ENCODE measurements around the gene CYP19A1. TPM values are rescaled to one million over a fixed set of nuclear protein-coding genes. Genes with fewer than 3 reads are reported as not detected.

CYP19A1 gene
- total and polyA plus RNA-seq, 4 donors = 0.03 to 124 (median 0.50) TPM; not detected in 1

DNA sequence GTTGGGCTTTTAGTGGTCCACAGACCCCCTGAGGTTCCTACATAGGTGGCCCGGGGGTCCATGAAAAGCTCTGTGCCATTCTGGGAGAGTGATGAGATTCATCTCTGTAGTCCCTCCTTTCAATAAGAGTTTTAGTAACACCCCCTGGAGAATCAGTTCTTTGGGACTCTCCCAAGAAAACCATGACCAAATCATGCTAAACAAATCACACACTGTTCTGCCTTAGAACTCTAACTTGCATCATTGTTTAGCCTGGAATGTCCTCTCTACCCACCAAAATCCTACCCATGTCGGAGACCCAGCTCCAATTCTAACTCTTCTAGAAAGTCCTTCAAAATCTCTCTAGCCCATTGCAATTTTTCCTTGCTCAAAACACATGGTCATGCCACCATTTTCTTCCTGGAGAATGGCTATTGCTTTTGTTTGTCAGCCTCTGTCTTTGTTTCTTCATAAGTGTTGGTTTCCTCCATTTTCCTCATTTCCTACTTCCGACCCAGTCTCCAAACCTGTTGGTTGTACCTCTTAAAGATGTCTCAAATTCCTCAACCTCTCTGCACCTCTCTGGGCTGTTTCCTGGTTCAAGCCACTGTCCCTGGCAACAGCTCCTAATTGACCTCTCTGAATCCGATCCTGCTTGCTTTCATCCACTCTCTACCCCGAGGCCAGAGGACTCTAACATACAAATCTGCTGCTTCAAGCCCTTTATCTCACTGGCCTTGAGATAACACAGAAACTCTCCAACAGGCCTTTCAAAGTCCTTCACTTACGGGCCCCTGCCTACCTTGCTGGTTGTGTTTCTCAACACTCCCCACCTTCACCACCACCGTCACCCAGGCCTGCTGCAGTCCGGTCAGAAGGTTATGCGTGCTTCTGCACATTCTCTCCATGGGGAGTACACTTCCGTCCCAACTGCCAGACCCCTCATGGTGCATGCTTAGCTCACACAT, 23.7 kb downstream of the CYP19A1 start:
- TF ChIP-seq FOXA1 (IDR thresholded peaks at IDR 0.05) (no peak), JUND (IDR thresholded peaks at IDR 0.05) (no peak), HNF4G (IDR thresholded peaks at IDR 0.05) (no peak), SP1 (IDR thresholded peaks at IDR 0.05) (no peak), HNF4A (conservative IDR thresholded peaks at IDR 0.05) (no peak), YY1 (IDR thresholded peaks at IDR 0.05) (no peak), FOXA2 (IDR thresholded peaks at IDR 0.05) (no peak), GABPA (IDR thresholded peaks at IDR 0.05 in 1 of 2, conservative IDR thresholded peaks at IDR 0.05 in 1 of 2) (no peak), RXRA (IDR thresholded peaks at IDR 0.05) (no peak), EGR1 (IDR thresholded peaks at IDR 0.05; ENCODE audit: low read depth in 2 of 2) (no peak), NR2F2 (IDR thresholded peaks at IDR 0.05) (no peak), RAD21 (IDR thresholded peaks at IDR 0.05) (no peak)
- TF ChIP-seq, protein P1, sequence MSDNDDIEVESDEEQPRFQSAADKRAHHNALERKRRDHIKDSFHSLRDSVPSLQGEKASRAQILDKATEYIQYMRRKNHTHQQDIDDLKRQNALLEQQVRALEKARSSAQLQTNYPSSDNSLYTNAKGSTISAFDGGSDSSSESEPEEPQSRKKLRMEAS (IDR thresholded peaks at IDR 0.05) = no peak
- TF ChIP-seq, protein P2, sequence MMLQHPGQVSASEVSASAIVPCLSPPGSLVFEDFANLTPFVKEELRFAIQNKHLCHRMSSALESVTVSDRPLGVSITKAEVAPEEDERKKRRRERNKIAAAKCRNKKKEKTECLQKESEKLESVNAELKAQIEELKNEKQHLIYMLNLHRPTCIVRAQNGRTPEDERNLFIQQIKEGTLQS (IDR thresholded peaks at IDR 0.05) = no peak
- TF ChIP-seq, protein P3, sequence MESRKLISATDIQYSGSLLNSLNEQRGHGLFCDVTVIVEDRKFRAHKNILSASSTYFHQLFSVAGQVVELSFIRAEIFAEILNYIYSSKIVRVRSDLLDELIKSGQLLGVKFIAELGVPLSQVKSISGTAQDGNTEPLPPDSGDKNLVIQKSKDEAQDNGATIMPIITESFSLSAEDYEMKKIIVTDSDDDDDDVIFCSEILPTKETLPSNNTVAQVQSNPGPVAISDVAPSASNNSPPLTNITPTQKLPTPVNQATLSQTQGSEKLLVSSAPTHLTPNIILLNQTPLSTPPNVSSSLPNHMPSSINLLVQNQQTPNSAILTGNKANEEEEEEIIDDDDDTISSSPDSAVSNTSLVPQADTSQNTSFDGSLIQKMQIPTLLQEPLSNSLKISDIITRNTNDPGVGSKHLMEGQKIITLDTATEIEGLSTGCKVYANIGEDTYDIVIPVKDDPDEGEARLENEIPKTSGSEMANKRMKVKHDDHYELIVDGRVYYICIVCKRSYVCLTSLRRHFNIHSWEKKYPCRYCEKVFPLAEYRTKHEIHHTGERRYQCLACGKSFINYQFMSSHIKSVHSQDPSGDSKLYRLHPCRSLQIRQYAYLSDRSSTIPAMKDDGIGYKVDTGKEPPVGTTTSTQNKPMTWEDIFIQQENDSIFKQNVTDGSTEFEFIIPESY (IDR thresholded peaks at IDR 0.05) = no peak
- TF ChIP-seq, protein P4, sequence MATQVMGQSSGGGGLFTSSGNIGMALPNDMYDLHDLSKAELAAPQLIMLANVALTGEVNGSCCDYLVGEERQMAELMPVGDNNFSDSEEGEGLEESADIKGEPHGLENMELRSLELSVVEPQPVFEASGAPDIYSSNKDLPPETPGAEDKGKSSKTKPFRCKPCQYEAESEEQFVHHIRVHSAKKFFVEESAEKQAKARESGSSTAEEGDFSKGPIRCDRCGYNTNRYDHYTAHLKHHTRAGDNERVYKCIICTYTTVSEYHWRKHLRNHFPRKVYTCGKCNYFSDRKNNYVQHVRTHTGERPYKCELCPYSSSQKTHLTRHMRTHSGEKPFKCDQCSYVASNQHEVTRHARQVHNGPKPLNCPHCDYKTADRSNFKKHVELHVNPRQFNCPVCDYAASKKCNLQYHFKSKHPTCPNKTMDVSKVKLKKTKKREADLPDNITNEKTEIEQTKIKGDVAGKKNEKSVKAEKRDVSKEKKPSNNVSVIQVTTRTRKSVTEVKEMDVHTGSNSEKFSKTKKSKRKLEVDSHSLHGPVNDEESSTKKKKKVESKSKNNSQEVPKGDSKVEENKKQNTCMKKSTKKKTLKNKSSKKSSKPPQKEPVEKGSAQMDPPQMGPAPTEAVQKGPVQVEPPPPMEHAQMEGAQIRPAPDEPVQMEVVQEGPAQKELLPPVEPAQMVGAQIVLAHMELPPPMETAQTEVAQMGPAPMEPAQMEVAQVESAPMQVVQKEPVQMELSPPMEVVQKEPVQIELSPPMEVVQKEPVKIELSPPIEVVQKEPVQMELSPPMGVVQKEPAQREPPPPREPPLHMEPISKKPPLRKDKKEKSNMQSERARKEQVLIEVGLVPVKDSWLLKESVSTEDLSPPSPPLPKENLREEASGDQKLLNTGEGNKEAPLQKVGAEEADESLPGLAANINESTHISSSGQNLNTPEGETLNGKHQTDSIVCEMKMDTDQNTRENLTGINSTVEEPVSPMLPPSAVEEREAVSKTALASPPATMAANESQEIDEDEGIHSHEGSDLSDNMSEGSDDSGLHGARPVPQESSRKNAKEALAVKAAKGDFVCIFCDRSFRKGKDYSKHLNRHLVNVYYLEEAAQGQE (IDR thresholded peaks at IDR 0.05) = no peak
- TF ChIP-seq, protein P5, sequence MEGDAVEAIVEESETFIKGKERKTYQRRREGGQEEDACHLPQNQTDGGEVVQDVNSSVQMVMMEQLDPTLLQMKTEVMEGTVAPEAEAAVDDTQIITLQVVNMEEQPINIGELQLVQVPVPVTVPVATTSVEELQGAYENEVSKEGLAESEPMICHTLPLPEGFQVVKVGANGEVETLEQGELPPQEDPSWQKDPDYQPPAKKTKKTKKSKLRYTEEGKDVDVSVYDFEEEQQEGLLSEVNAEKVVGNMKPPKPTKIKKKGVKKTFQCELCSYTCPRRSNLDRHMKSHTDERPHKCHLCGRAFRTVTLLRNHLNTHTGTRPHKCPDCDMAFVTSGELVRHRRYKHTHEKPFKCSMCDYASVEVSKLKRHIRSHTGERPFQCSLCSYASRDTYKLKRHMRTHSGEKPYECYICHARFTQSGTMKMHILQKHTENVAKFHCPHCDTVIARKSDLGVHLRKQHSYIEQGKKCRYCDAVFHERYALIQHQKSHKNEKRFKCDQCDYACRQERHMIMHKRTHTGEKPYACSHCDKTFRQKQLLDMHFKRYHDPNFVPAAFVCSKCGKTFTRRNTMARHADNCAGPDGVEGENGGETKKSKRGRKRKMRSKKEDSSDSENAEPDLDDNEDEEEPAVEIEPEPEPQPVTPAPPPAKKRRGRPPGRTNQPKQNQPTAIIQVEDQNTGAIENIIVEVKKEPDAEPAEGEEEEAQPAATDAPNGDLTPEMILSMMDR (IDR thresholded peaks at IDR 0.05; ENCODE audit: low read depth, low read length, missing input control) = no peak
- Histone ChIP-seq H3K27me3 (ENCODE audit: control insufficient read depth in 4 of 4, insufficient read depth in 4 of 4, low read length in 3 of 4) (peaks cover 0 to 3% (median 0%) of the 10 kb centered on the region in 4 donors), H3K27ac (ENCODE audit: low read depth in 1 of 2, low read length in 2 of 2) (no peak overlapping the region), H3K4me3 (ENCODE audit: low read depth in 1 of 3, low read length in 3 of 3) (no peak overlapping the region), H3K36me3 (ENCODE audit: control insufficient read depth in 4 of 4, insufficient read depth in 3 of 4, low read depth in 1 of 4, low read length in 3 of 4) (no peaks in the 10 kb centered on the region), H3K9ac (ENCODE audit: low read depth in 1 of 2, low read length in 2 of 2) (no peak overlapping the region), H3K9me3 (ENCODE audit: control insufficient read depth in 4 of 4, low read length in 3 of 4) (no peaks in the 10 kb centered on the region), H3K4me1 (ENCODE audit: control insufficient read depth in 4 of 4, insufficient read depth in 4 of 4, low read length in 3 of 4) (no peaks in the 10 kb centered on the region)
- DNase-seq (ENCODE audit: low spot score) = no peak
- 82% methylated on average over 10 of the region's 10 CpGs for WGBS
